K562 (cell line): Measurements from ENCODE around the gene PLEKHM3. TPM values are rescaled to one million over a fixed set of nuclear protein-coding genes. Genes with fewer than 3 reads are reported as not detected.
A peak's percentile ranks its signal among the peaks of the same experiment; 100 is the strongest.

Experiments
- CREB3 ChIP-seq: fragments of 450-650 bp; conservative IDR thresholded peaks from 2 replicates; pipeline ENCODE4 v1.6.1; 2016; ENCODE audit warnings: missing genetic modification characterization, low read depth, mild to moderate bottlenecking, missing compliant biosample characterization, moderate library complexity
- FOXM1 ChIP-seq, 2 experiments: fragments of 450-650 bp in 1 of 2; sonication (generic) in 1 of 2; formaldehyde crosslinking in 1 of 2; IDR thresholded peaks; 2 replicates each; pipeline versions ENCODE4 v1.6.1 to v1.9.0; 2017 to 2022; ENCODE audit warnings: low read depth in 2 of 2, mild to moderate bottlenecking in 2 of 2, missing genetic modification reagents in 1 of 2, moderate library complexity in 1 of 2
- FOXP1 ChIP-seq: sonication (generic); formaldehyde crosslinking; IDR thresholded peaks from 2 replicates; pipeline ENCODE4 v1.8.0; 2022; ENCODE audit warnings: mild to moderate bottlenecking, missing genetic modification reagents
- JUND ChIP-seq, 2 experiments: IDR thresholded peaks; 2 replicates in 1 of 2; 3 replicates in 1 of 2; pipeline ENCODE4 v1.6.1; 2011; ENCODE audit warnings: borderline replicate concordance in 2 of 2, low read depth in 2 of 2, low read length in 2 of 2, improper control_type of control experiment in 1 of 2, missing biosample characterization in 1 of 2, missing genetic modification characterization in 1 of 2, missing genetic modification reagents in 1 of 2
- LCOR ChIP-seq: sonication (generic); formaldehyde crosslinking; IDR thresholded peaks from 2 replicates; pipeline ENCODE4 v1.8.0; 2022; ENCODE audit warnings: mild to moderate bottlenecking, missing genetic modification reagents
- MYNN ChIP-seq, 2 experiments: sonication (generic); formaldehyde crosslinking in 1 of 2; IDR thresholded peaks; 2 replicates each; pipeline versions ENCODE4 v1.5.0 to v1.6.1; 2016 to 2020; ENCODE audit warnings: antibody characterized with exemption in 1 of 2, missing genetic modification reagents in 1 of 2
- NFXL1 ChIP-seq: fragments of 450-650 bp; formaldehyde crosslinking; IDR thresholded peaks from 2 replicates; pipeline ENCODE4 v1.4.0; 2021; ENCODE audit warnings: mild to moderate bottlenecking
- POLR3A ChIP-seq: IDR thresholded peaks from 2 replicates; pipeline ENCODE4 v1.6.1; 2011; ENCODE audit warnings: borderline replicate concordance, mild to moderate bottlenecking, moderate library complexity; ENCODE audit not compliant: insufficient read length, insufficient read depth; ENCODE audit errors: extremely low read depth
- RBM17 ChIP-seq: fragments of 200-400 bp; formaldehyde crosslinking; IDR thresholded peaks from 2 replicates; pipeline ENCODE4 v1.6.1; 2017; ENCODE audit warnings: low read depth, mild to moderate bottlenecking, low read length, borderline replicate concordance
- XRCC5 ChIP-seq: fragments of 200-400 bp; formaldehyde crosslinking; IDR thresholded peaks from 2 replicates; pipeline ENCODE4 v1.6.1; 2017; ENCODE audit warnings: low read depth, mild to moderate bottlenecking, low read length
- ZBTB12 ChIP-seq: fragments of 250-450 bp; sonication (Bioruptor Pico); IDR thresholded peaks from 2 replicates; pipeline ENCODE4 v1.4.0; 2020
- ZNF24 ChIP-seq: fragments of 450-650 bp; IDR thresholded peaks from 2 replicates; pipeline ENCODE4 v1.6.1; 2016
- polyA plus RNA-seq, 8 experiments: library from polyadenylated mRNA; depleted of rRNA in 4 of 8; stranded (reverse) in 5 of 8; unstranded in 3 of 8; fragments of >200 nt; fragmentation: Nextera tagmentation in 2 of 8; fragmentation: Illumina TruSeq in 1 of 8; extraction: Ambion mirVana in 2 of 8; extraction: Trizol in 1 of 8; gene quantifications; 2 replicates each; pipeline versions ENCODE4 v1.2.1 to v1.2.3, GENCODE V29; 2011 to 2014; ENCODE audit warnings: inconsistent platforms in 1 of 8, missing spikeins in 1 of 8
- total RNA-seq, 7 experiments: library from RNA; depleted of rRNA in 6 of 7; stranded (reverse); fragments of >200 nt in 6 of 7; fragmentation: Illumina TruSeq in 2 of 7; extraction: Trizol in 2 of 7; gene quantifications; 2 replicates each; pipeline versions ENCODE4 v1.2.1 to v1.2.3, GENCODE V29; 2011 to 2021; ENCODE audit warnings: low replicate concordance in 1 of 7
- TF ChIP-seq, protein P1 (sequence below): sonication (generic); formaldehyde crosslinking; IDR thresholded peaks from 2 replicates; pipeline ENCODE4 v1.8.0; 2023; ENCODE audit warnings: mild to moderate bottlenecking, missing genetic modification reagents
- TF ChIP-seq, protein P2 (sequence below), 2 experiments: IDR thresholded peaks in 1 of 2; conservative IDR thresholded peaks in 1 of 2; 2 replicates each; pipeline ENCODE4 v1.6.1; 2016; ENCODE audit warnings: low read depth in 2 of 2, mild to moderate bottlenecking in 1 of 2, missing compliant biosample characterization in 1 of 2, missing genetic modification characterization in 1 of 2, moderate library complexity in 1 of 2
- TF ChIP-seq, protein P3 (sequence below): fragments of 250-450 bp; sonication (Bioruptor Pico); IDR thresholded peaks from 2 replicates; pipeline ENCODE4 v1.5.0; 2020; ENCODE audit warnings: mild to moderate bottlenecking, borderline replicate concordance

Gene PLEKHM3
- total and polyA plus RNA-seq, 9 of the 15 experiments (the other 6 are each of a cell fraction or from before 2014, with no cell fraction given) = 0.24 to 1.6 (median 1.0) TPM

GRCh38 chr2:208012449-208012848 lies 12.9 kb downstream of the PLEKHM3 start (continued):
- TF ChIP-seq, protein P1, sequence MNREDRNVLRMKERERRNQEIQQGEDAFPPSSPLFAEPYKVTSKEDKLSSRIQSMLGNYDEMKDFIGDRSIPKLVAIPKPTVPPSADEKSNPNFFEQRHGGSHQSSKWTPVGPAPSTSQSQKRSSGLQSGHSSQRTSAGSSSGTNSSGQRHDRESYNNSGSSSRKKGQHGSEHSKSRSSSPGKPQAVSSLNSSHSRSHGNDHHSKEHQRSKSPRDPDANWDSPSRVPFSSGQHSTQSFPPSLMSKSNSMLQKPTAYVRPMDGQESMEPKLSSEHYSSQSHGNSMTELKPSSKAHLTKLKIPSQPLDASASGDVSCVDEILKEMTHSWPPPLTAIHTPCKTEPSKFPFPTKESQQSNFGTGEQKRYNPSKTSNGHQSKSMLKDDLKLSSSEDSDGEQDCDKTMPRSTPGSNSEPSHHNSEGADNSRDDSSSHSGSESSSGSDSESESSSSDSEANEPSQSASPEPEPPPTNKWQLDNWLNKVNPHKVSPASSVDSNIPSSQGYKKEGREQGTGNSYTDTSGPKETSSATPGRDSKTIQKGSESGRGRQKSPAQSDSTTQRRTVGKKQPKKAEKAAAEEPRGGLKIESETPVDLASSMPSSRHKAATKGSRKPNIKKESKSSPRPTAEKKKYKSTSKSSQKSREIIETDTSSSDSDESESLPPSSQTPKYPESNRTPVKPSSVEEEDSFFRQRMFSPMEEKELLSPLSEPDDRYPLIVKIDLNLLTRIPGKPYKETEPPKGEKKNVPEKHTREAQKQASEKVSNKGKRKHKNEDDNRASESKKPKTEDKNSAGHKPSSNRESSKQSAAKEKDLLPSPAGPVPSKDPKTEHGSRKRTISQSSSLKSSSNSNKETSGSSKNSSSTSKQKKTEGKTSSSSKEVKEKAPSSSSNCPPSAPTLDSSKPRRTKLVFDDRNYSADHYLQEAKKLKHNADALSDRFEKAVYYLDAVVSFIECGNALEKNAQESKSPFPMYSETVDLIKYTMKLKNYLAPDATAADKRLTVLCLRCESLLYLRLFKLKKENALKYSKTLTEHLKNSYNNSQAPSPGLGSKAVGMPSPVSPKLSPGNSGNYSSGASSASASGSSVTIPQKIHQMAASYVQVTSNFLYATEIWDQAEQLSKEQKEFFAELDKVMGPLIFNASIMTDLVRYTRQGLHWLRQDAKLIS (CRISPR knock-in tag) = no peak
- TF ChIP-seq ZBTB12 (CRISPR knock-in tag) (no peak), FOXM1 (IDR thresholded peaks at IDR 0.05; ENCODE audit: low read depth) (no peak), FOXM1 (CRISPR knock-in tag; IDR thresholded peaks at IDR 0.05; ENCODE audit: low read depth) (no peak), FOXP1 (CRISPR knock-in tag) (no peak), ZNF24 (no peak), RBM17 (no peak), MYNN (IDR thresholded peaks at IDR 0.05) (no peak), MYNN (CRISPR knock-in tag; IDR thresholded peaks at IDR 0.05) (no peak), NFXL1 (CRISPR knock-in tag) (no peak), POLR3A (no peak), LCOR (CRISPR knock-in tag) (no peak), CREB3 (peak; percentile 69; the same call in 1 of the 2 replicates), XRCC5 (no peak), JUND (IDR thresholded peaks at IDR 0.05; ENCODE audit: borderline replicate concordance, low read depth, low read length) (0 out of 2 replicates have a peak, but pooled peaks have one; percentile 11), JUND (tag; IDR thresholded peaks at IDR 0.05; ENCODE audit: borderline replicate concordance, low read depth, low read length) (peak; percentile 25; the same call in 1 of the 3 replicates)
- TF ChIP-seq, protein P2, sequence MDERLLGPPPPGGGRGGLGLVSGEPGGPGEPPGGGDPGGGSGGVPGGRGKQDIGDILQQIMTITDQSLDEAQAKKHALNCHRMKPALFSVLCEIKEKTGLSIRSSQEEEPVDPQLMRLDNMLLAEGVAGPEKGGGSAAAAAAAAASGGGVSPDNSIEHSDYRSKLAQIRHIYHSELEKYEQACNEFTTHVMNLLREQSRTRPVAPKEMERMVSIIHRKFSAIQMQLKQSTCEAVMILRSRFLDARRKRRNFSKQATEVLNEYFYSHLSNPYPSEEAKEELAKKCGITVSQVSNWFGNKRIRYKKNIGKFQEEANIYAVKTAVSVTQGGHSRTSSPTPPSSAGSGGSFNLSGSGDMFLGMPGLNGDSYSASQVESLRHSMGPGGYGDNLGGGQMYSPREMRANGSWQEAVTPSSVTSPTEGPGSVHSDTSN (CRISPR knock-in tag; IDR thresholded peaks at IDR 0.05; ENCODE audit: low read depth) = no peak
- TF ChIP-seq, protein P2 (tag; conservative IDR thresholded peaks at IDR 0.05; ENCODE audit: low read depth) = peak; percentile 82
- TF ChIP-seq, protein P3, sequence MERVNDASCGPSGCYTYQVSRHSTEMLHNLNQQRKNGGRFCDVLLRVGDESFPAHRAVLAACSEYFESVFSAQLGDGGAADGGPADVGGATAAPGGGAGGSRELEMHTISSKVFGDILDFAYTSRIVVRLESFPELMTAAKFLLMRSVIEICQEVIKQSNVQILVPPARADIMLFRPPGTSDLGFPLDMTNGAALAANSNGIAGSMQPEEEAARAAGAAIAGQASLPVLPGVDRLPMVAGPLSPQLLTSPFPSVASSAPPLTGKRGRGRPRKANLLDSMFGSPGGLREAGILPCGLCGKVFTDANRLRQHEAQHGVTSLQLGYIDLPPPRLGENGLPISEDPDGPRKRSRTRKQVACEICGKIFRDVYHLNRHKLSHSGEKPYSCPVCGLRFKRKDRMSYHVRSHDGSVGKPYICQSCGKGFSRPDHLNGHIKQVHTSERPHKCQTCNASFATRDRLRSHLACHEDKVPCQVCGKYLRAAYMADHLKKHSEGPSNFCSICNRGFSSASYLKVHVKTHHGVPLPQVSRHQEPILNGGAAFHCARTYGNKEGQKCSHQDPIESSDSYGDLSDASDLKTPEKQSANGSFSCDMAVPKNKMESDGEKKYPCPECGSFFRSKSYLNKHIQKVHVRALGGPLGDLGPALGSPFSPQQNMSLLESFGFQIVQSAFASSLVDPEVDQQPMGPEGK (CRISPR knock-in tag) = no peak
